ENCODE measurements around the gene COX14.

DNA sequence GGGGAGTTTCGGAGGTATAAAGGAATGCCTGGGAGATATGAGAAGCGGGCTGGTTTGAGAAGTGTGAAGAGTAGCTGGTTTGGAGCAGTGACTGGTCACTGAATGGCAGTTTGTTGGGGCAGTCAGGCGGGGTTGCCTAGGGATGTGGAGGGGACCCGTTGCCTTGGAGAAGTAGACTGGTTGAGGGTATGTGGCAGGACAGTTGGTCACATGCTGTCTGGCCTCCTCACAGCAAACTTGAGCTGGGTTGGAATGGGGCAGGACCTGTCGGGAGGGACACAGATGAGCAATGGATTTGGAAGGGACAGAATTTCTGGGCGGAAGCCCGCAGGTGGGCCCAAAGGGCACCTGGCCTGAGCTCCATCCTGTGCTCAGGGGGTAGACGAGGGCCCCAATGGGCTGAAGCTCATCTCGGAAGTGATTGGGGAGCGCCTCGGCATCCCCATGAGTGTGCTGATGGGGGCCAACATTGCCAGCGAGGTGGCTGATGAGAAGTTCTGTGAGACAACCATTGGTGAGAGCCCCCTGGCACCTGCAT is 6.1 kb upstream of the COX14 start:
- TF ChIP-seq, protein P1, sequence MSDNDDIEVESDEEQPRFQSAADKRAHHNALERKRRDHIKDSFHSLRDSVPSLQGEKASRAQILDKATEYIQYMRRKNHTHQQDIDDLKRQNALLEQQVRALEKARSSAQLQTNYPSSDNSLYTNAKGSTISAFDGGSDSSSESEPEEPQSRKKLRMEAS (IDR thresholded peaks at IDR 0.05), result no peak
- TF ChIP-seq, protein P2, sequence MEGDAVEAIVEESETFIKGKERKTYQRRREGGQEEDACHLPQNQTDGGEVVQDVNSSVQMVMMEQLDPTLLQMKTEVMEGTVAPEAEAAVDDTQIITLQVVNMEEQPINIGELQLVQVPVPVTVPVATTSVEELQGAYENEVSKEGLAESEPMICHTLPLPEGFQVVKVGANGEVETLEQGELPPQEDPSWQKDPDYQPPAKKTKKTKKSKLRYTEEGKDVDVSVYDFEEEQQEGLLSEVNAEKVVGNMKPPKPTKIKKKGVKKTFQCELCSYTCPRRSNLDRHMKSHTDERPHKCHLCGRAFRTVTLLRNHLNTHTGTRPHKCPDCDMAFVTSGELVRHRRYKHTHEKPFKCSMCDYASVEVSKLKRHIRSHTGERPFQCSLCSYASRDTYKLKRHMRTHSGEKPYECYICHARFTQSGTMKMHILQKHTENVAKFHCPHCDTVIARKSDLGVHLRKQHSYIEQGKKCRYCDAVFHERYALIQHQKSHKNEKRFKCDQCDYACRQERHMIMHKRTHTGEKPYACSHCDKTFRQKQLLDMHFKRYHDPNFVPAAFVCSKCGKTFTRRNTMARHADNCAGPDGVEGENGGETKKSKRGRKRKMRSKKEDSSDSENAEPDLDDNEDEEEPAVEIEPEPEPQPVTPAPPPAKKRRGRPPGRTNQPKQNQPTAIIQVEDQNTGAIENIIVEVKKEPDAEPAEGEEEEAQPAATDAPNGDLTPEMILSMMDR (IDR thresholded peaks at IDR 0.05; ENCODE audit: low read depth, low read length, missing input control), result no peak

All from liver (tissue), 2 donors.